A204.1 (cell line): ENCODE results near the gene NME1.

Experiments used
- FAIRE-seq: peaks from 2 replicates; lab custom pipeline; 2012; peaks lifted over from hg19 to GRCh38; lab: Jason Lieb, UNC

NME1 gene

DNA sequence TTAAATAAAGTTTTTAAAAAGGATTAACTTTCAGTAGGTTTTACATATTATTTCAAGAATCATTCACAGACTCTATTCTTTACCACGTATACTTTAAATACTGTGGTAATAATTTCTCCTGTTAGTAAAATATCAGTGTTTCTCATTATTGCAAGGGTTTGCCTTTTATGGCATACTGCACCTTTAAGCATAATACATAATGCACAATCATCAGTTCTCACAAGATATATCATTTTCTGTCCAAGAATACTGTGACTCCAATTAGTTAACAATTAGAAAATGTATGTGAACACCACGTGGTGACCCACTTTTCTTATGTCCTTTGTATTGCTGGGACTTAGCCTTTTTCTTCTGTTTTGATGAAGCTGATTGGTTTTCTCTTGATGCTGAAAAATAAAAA is 38.5 kb downstream of the NME1 start:
- FAIRE-seq: no peak

DNA sequence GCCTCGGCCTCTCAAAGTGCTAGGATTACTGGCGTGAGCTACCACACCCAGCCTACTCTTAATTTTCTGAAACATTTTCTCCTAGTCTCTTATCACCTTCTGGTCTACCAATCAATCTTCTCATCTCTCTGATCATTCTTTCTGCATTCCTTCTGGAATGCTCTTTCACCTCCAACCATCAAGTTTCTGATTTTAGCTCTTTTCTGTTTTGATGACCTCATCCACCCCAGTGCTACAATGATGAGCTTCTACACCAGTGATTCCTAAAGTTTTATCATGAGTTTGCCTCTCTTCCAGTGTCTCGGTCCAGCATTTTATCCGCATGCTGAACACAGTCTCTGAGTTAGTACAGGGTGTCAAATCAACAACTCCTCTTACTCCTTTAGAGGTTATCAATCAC is 44.4 kb downstream of the NME1 start:
- no peak for FAIRE-seq

DNA sequence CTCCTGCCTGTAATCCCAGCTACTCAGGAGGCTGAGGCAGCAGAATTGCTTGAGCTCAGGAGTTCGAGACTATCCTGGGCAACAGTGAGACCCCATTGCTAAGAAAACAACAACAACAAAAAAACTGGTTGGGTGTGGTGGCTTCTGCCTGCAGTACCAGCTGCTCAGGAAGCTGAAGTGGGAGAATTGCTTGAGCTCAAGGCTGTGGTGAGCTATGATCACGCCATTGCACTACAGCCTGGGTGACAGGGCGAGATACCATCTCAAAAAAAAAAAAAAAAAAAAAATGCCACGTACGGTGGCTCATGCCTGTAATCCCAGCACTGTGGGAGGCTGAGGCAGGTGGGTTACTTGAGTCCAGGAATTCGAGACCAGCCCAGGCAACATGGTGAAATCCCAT is 46.9 kb downstream of the NME1 start:
- FAIRE-seq: no peak

DNA sequence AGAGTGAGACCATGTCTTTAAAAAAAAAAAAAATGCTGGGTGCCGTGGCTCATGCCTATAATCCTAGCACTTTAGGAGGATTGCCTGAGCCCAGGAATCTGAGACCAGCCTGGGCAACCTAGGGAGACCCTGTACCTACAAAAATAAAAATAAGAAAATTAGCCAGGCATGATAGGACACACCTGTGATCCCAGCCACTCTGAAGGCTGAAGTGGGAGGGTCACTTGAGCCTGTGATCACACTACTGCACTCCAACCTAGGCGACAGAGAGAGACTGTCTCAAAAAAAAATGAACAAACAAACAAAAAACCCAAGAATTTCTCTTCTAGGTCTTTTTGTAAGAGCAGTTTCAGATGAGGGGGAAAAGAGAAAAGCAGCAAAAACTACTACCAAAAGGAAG is 47.5 kb downstream of the NME1 start:
- FAIRE-seq: no peak

DNA sequence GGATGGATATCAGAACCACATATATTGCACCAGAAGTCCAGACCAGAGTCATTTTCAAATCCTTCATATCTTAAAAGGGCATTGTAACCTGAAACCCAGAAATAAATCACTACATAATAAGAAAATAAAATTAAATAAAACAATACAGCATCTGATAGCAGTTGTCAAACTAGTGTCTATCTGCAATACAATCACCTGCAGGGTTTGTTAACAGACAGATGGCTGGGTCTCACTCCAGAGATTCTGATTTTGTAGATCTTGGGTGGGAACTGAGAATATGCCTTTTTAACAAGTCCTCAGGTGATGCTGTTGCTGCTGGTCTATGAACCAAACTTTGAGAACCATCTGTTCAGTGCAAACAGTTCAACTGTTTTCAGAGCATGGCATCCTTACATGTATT is 50.5 kb downstream of the NME1 start:
- no peak for FAIRE-seq
